Fibroblast of the aortic adventitia (primary cell): ENCODE measurements around the gene SGCA. TPM values are rescaled to one million over a fixed set of nuclear protein-coding genes. Genes with fewer than 3 reads are reported as not detected.

Experiments used
- DNase-seq: peaks from one replicate; pipeline ENCODE4 v3.0.0-alpha.2; 2010; ENCODE audit warnings: low read depth
- H3K4me3 ChIP-seq: 2 replicates; pipeline ENCODE4 v1.5.1; 2011; ENCODE audit warnings: low read depth, mild to moderate bottlenecking, control low read depth, low read length, moderate library complexity
- total RNA-seq: library from RNA; depleted of rRNA; stranded (reverse); fragments of >200 nt; gene quantifications from 2 replicates; pipeline ENCODE4 v1.2.3, GENCODE V29; 2012; ENCODE audit warnings: low replicate concordance
- TF ChIP-seq, protein P1 (sequence below): IDR thresholded peaks from 2 replicates; pipeline ENCODE4 v1.5.1; 2011; ENCODE audit warnings: mild to moderate bottlenecking, low read length, control low read depth, inconsistent platforms; ENCODE audit not compliant: insufficient read depth

SGCA gene
- total RNA-seq, 1 donor = 0.90 TPM

DNA sequence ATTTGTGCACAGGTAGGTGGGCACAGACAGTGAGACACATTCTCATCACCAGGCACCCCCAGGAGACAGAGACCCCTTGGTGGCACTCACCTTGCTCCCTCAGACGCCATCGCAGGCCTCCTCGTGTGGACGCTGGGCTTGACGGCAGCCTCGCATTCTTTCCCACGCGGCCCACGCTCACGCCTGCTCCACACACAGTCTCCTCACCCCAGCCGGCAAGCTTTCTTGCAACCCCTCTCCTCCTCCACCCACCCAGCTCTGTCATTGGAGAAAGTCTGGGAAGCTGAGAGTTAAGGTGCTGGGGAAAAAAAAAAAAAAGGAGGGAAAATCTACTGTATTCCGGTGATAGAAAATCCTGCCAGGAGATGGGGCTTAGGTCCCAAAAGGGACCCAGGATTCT lies 14.8 kb downstream of the SGCA start:
- peak; percentile 25 for DNase-seq
- H3K4me3 ChIP-seq = no peak overlapping the region
- TF ChIP-seq, protein P1, sequence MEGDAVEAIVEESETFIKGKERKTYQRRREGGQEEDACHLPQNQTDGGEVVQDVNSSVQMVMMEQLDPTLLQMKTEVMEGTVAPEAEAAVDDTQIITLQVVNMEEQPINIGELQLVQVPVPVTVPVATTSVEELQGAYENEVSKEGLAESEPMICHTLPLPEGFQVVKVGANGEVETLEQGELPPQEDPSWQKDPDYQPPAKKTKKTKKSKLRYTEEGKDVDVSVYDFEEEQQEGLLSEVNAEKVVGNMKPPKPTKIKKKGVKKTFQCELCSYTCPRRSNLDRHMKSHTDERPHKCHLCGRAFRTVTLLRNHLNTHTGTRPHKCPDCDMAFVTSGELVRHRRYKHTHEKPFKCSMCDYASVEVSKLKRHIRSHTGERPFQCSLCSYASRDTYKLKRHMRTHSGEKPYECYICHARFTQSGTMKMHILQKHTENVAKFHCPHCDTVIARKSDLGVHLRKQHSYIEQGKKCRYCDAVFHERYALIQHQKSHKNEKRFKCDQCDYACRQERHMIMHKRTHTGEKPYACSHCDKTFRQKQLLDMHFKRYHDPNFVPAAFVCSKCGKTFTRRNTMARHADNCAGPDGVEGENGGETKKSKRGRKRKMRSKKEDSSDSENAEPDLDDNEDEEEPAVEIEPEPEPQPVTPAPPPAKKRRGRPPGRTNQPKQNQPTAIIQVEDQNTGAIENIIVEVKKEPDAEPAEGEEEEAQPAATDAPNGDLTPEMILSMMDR = no peak

DNA sequence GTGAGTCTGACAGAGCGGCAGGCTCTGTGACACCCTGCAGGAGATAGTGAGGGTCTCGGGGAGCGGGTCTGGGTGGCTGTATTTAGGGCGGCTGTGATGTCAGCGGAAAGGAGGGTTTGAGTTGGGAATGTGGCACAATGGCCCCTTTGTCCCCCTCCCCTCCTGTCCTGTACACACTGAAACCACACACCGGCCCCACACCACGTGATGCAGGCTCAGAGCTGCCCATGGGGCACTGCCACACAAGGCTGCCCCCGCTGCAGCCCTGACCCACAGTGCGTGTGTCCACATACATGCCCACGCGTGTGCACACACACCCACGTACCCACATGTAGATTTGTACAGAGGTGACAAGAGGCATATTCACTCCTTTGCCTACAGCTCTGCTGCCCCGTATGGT lies 15.3 kb downstream of the SGCA start:
- no peak for DNase-seq
- H3K4me3 ChIP-seq = no peak overlapping the region
- TF ChIP-seq, protein P1 = no peak

DNA sequence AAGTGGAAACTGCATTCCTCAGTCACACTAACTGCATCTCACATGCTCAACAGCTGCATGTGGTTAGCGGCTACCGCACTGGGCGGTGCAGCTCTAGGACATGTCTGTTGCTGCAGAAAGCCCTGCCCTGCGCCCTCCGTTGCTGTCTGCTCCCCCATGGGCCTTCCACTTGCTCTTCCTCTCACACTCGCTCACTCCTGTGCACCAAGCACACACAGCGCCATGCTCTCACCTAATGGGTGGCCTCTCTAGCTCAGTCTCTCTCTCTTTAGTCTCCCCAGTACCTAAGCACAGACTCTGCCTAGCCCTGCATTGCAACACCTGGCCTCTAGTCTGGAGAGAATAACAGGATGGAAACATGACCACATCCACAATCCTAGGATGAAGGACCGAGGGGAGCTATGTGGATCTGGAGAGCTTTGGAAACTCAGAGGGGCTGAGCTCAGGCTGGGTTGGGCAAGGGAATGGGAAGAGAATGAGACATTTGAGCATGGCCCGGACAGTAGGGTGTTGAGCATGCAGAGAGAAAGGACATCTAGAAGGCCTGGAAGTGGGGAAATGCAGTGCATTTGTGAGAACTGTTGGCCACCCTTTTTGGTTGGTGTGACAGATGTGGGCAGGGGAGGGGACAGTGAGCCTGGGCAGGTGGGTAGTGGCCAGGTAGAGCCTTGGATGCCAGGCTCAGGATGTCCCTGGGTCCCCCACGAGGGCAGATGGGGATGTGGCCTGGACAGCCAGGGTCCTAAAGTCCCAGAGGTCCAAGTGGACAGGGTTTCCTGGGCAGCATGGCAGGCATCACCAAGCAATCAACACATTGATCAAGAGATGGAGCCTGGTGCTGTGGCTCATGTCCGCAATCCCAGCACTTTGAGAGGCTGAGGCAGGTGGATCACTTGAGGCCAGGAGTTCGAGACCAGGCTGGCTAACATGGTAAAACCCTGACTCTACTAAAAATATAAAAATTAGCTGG lies 16.1 kb downstream of the SGCA start:
- DNase-seq = peak; percentile 68
- TF ChIP-seq, protein P1 = no peak
- H3K4me3 ChIP-seq = no peak overlapping the region

DNA sequence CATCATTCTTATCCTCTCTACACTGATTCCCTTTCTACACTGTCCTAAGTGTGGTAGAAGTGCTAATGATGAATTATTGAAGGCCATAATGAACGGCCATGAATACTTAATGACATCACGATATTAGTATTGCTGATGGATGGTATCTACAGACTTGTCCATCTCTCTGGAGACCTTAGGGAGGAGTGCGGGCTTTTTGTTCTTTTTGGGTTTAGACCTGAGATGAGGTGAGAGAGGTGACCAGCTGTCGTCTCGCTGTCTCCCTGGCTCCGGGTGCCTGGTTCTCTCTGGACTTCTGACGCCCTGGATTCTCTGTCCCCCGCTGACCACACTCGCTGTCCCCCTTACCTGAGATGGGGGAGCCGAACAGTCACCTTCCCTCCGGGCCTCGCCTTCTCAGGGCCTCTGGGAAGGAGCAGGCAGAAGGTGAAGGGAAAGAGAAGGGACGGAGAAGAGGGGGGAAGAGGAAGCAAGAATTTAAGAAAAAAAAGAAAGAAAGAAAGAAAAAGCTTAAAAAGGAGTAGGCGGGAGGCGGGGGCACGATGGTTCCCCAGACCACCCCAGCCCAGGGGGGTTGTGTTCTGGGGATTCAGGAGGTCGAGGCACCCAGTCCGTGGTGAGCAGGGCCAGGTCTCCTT lies 17.1 kb downstream of the SGCA start:
- DNase-seq = peak; percentile 48
- H3K4me3 ChIP-seq = no peak overlapping the region
- TF ChIP-seq, protein P1 = no peak

DNA sequence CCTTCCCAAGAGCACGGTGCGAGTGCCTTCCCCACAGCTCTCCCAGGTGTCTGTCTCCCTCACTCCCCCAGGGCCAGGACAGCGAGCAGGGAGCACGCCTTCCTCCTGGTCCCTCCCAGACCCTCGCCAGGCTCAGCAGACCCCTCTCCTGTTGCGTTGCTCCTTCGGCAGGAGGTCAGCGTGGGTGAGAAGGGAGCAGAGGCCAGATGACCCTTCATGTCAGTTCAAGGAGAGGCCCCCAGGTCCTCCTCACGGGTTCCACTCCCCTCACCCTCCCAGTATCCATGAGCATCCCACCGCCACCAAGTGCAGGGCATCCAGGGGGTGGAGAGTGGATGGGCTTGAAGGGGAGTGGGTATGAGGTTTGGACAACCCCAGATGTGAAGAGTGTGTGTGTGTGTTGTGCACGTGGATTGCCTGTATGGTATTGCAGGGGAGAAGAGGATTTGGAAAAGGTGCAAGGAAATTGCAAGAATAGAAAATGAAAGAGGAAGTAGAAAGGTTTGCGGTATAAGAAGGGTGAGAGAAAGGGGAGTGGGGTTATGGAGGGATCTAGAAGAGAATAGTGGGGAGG lies 17.7 kb downstream of the SGCA start:
- TF ChIP-seq, protein P1 = no peak
- no peak overlapping the region for H3K4me3 ChIP-seq
- peak; percentile 55 for DNase-seq

DNA sequence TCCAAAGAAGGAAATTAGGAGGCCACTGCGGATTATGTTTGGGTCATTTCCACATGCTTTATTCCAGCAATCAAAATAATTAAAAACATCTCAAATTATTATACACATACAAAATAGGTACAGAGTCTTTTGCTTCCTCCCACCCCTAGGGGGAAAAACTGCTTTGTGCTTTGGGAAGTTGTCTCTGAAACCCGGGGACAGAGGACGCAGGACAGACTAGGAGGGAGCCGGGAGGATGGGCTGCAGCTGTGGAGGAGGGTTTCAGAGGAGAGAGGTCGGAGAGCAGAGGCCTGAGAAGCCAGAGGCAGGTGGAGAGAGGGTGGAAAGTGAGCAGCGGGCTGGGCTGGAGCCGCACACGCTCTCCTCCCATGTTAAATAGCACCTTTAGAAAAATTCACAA lies 18.3 kb downstream of the SGCA start:
- DNase-seq = peak; percentile 45
- H3K4me3 ChIP-seq = no peak overlapping the region
- TF ChIP-seq, protein P1 = peak; percentile 38
